Measurements from ENCODE around the gene RASA3.
A peak's percentile ranks its signal among the peaks of the same experiment; 100 is the strongest.

The RASA3 gene

DNA sequence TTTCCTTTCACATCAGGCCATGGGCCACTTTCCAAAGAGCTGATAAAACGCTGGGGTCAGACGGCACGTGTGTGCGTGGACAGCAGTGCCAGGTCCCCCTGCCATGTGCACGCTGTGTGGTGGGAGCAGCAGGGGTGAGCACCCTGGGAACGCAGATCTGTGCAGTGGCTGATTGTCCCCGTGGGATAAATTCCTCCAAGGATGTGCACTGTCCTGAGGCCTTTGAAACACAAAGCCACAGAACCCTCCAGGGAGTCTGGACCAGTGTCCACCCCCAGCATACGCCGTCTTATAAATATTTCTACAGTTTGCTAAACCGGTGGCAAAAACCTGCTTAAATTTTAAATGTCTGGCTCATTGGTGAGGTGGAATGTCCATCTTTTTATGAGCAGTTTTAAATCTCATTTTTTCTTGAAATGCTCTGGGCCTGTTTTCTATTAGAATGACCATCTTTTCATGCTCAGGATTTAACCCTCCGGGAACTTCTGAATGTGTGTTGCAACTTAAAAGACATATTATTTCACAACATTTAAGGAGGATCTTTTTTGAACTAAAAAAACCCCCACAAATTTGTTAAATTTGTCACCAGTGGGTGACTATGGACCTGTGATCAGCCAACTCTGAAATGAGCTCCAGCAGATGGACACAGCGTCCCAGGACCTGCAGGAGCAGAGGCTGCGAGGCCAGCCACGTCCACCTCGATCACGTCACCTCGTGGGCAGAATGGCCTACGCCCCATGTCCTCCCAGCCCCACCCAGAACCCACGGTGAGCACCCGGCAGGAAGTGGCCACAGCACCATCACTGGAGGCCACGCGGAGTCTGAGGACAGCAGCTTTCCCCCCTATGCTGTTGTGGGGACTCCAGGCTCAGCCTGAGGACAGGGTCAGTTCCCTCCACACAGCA is 68.6 kb downstream of the RASA3 start:
- FAIRE-seq: no peak

DNA sequence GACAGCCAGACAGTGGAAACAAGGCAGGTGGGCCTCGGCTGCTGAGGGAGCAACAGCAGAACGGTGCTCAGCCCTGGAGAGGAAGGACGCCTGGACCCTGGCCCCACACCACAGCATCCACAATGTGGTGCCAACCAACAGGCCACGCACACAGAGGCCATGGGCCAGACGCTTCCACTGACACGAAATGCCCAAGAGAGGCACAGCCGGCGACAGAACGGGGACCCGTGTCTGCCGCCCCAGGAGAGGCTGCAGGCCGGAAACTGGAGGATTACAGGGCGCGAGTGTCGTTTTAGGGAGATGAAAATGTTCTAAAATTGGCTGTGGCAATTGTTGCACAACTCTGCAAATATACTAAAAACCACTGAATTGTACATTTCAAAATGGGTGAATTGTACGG is 69.7 kb downstream of the RASA3 start:
- FAIRE-seq: no peak

- FAIRE-seq: no peak
Observed at GRCh38 chr13:114062341-114062740, 70.1 kb downstream of the RASA3 start.

- FAIRE-seq: no peak
Observed at GRCh38 chr13:114061744-114062143, 70.7 kb downstream of the RASA3 start.

- FAIRE-seq: no peak
Observed at GRCh38 chr13:114061047-114061446, 71.4 kb downstream of the RASA3 start.

DNA sequence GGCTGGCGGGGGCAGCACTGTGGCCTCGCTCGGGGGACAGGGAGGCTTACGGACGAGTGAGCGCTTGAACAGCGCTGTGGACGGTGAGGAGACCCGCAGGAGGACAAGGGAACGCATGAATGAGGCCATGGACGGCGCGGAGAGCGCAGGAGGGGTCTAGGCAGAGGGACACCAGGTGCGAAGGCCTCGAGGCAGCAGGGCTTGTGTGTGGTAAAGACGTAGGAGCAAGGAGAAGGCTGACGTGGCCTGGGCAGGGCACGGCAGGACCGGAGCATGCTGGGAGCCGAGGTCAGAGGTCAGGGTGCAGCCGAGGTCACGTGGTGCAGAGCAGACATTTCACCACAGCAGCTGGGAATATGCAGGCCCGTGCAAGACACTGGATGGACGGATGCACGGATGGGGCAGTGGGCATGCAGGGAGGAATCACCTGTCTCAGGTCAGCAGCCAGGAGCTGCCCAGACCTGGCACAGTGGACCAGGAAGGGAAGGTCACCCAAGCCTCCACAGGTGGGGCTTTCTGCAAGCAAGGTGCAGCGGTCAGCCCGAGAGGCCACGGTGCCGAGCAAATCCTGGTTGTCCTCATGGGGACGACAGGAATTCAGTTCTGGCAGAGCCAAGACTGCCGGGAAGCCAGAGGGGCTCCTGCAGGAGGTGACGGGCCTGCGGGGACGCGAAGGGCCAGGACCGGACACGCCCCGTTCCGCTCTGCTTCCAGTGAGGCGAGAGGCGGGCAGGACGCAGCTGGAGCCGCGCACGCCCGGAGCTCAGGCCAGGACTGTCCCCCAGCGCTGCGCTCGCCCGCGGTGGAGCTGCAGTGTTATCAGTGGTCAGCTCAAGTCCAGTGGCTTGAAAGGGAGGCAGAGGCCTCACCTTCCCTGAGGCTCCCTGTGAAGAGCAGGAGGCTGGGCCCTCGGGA is 72.2 kb downstream of the RASA3 start:
- no peak for FAIRE-seq

DNA sequence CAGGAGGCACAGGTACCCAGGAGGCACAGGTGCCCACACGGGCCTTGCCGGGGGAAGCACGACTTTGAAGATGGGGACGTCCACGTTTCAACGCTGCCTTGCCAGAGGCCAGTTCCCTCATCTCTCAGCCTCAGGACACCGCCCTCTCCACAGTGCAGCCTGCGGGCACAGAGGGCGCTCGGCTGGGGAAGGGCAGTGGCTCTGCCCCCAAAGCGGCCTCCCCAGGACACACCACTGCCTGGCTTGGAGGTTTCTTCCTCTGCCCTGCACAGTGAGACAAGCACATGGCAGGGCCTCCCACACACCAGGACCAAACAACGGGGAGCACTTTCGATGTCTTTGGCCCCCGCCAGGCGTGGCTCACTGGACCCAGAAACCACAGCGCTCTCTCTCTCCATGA is 73.0 kb downstream of the RASA3 start:
- FAIRE-seq: no peak

DNA sequence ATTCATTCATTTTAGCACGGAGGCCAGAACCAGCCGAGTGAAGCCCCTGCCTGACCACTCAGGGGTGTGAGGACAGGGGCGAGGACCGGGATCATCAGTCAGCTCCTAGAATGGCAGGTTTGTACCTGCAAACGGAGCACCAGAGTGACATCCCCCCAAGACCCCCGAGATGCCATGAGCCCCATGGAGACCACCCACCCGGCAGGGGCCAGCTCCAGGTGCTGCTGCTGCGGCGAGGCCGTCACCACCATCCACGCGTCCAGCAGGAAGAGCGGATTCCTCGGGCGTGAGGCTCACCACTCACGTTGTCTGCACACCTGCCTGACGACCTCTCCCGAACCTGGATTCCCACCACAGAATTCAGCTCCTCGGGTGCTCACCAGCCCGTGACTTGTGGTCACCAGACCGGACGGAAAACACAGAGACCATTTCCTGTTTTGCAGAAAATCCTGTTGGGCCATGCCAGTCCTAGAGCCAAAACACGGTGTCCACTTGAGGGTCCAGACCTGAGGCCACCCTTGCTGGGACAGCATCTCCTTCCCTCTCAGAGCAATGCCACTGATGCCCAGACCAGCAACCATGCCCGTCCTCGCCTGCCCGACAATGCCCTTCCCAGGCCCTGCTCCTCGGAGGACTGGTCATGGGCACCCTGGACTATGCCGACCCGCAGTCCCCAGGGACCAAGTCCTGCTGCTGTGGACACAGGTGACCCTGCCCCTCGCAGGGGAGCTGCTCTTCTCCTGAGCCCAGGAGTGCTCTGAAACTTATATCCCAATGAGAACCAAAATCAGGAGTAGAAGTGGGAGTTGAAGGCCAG is 74.2 kb downstream of the RASA3 start:
- no peak for FAIRE-seq

DNA sequence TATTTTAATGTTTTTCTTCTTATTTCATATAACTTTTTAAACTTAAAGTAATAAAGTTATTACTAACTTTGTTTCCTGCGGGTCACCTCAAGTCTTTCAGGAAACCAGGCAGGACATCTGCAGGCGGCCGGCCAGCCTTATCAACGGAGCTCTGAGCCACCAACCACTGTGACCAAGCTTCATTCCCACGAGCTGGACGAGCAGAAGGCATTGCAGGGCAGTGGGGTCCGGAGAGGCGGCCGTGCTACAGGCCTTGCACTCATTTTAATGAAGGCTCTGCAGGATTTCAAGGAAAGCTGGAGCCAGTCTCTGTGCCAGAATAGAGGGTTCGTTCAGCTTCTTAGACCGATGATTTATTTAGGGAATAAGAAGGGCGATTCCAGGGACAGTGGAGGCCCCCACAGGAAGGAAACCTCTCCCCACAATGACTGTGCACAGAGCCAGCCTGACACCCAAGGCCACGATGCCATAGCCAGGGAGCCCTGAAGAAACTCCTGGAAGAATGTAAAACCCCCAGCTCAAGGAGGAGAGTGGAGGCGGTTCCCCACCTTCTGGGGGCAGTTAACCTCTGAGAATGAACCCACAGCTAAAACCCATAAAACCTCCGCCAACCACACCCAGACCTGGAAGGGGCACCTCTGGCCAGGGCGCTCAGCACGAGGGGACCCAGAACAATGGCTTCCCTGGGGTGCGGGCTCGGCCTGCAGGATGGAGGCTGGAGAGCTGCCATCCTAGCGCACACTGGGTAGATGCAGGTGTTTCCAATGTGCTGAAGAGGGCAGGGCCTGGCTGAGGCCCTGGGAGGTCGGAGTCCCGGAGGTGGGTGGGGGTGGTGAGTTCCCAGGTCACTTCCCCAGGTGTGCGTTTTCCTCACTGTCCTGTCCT is 75.0 kb downstream of the RASA3 start:
- FAIRE-seq: no peak

GRCh38 chr13:114056205-114057013 is 76.0 kb downstream of the RASA3 start:
- no peak for FAIRE-seq

GRCh38 chr13:114055766-114056165 is 76.7 kb downstream of the RASA3 start:
- FAIRE-seq: no peak

DNA sequence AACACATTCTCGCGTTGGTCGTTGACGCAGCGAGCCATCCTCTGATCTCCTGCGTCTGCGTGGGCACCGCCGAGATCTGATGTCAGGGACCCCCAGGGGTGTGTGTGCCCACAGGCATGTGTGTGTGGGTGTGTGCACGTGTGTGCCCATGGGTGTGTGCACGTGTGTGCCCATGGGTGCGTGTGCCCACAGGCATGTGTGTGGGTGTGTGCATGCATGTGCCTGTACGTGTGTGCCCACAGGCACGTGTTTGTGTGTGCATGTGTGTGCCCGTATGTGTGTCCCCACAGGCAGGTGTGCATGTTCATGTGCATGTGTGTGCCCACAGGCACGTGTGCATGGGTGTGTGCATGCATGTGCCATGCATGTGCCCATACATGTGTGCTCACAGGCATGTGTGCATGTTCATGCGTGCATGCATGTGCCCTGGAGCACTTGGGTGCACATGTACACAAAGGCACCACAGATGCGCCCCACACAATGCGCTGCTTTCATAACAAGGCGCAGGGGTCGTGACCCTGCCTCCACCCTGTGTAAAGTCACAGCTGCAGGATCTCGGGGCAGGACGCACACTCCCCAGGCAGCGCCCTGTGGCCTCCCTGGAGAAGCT is 77.5 kb downstream of the RASA3 start:
- FAIRE-seq: no peak

DNA sequence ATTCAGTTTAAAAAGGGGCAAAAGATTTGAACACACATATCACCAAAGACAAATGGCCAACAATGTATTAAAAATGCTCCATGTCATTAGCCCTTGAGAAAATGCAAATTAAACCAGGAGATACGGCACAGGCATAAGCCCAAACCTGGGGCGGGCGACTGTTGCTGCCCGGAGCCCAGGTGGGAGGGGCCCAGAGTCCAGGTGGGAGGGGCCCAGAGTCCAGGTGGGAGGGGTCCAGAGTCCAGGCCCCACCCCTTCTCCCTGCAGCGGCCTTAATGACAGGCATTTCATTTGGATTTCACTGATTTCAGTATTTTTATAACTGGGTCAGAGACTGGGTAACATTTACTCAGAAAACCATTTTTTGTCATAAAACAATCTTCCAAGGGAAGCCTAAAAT is 78.2 kb downstream of the RASA3 start:
- FAIRE-seq: no peak

DNA sequence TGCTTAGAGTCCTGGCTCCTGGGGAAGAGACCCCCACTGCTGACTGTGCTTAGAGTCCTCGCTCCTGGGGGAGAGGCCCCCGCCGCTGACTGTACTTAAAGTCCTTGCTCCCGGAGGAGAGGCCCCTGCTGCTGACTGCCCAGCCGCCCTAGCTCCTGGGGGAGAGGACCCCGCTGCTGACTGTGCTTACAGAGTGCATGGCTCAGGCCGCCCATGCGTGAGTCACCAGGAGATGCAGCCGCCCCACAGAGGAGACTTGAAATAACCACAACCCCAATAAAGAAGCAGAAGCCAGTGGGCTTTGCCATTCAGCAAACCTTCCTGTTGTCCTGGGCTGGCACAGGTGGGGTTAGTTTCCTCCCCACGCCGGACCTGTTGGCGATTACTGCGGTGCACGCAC is 79.4 kb downstream of the RASA3 start:
- FAIRE-seq: no peak

- FAIRE-seq: no peak
Observed at GRCh38 chr13:114050536-114051450, 81.6 kb downstream of the RASA3 start.

DNA sequence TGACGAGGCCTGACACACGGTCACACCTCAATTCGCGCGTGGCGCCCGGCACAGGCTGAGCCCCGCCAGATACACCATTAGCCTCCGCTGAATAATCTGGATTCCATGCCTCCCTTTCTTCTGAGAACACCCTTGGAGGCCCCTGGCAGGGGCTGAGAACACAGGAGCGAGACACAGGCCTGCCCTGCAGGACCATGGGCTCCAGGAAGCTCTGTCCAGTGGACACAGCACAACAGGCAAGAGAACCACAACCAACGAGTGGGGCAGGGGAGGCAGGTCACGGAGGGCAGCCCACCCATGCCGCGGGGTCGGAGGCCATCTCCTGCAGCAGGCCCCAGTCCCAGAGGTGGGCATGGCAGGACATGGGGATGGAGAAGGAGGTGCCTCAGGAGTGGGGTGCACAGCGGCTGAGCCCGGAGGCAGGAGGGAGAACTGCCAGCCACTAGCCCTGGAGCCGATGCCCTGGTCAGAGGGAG is 82.8 kb downstream of the RASA3 start:
- no peak for FAIRE-seq

- peak; percentile 36 for FAIRE-seq
Observed at GRCh38 chr13:114049026-114049425, 83.4 kb downstream of the RASA3 start.

DNA sequence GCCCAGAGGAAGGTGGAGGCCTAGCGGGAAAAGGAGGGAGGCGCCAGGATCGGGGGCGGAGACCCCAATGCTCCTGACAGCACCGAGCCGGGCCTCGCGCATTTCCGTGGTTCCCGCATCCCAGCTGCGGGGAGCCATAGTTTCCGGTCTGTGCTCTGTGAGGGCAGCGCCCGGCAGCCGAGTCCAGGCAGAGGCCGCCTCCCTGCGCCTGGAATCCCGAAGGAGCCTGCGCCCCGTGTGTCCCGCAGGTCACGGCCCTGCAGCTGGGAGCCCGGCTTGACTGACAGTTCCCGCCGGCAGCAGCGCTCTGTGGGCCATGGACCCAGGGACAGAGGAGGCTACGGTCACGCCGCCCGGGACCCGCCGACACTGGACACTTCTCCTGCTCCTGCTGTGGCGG is 84.0 kb downstream of the RASA3 start:
- FAIRE-seq: no peak

GRCh38 chr13:114047358-114047881 is 85.0 kb downstream of the RASA3 start:
- no peak for FAIRE-seq
